ENCODE measurements around the gene TTI1.

Gene TTI1

GRCh38 chr20:38004416-38004815, 28.8 kb downstream of the TTI1 start:
- DNase-seq (ENCODE audit: extremely low spot score) = no peak
- POLR2A ChIA-PET = no interaction called here
- TF ChIP-seq NFRKB (IDR thresholded peaks at IDR 0.05) (no peak), SP1 (IDR thresholded peaks at IDR 0.05) (no peak), FOXM1 (IDR thresholded peaks at IDR 0.05; ENCODE audit: borderline replicate concordance) (no peak), ARNT (IDR thresholded peaks at IDR 0.05) (no peak), ELF4 (IDR thresholded peaks at IDR 0.05) (no peak), TARDBP (IDR thresholded peaks at IDR 0.05) (no peak), LEF1 (IDR thresholded peaks at IDR 0.05; ENCODE audit: borderline replicate concordance) (no peak), FOXK2 (IDR thresholded peaks at IDR 0.05) (no peak), CTBP1 (IDR thresholded peaks at IDR 0.05; ENCODE audit: borderline replicate concordance) (no peak), ZNF384 (IDR thresholded peaks at IDR 0.05) (no peak), L3MBTL2 (conservative IDR thresholded peaks at IDR 0.05) (no peak)
- CTCF ChIA-PET = no interaction called here

GRCh38 chr20:38002422-38002821, 30.8 kb downstream of the TTI1 start:
- CTCF ChIA-PET = no interaction called here
- POLR2A ChIA-PET = no interaction called here
- DNase-seq (ENCODE audit: extremely low spot score) = no peak
- TF ChIP-seq CTBP1 (IDR thresholded peaks at IDR 0.05; ENCODE audit: borderline replicate concordance) (no peak), PKNOX1 (IDR thresholded peaks at IDR 0.05) (no peak), ELF4 (IDR thresholded peaks at IDR 0.05) (no peak), FOXA1 (IDR thresholded peaks at IDR 0.05) (no peak), BHLHE40 (IDR thresholded peaks at IDR 0.05; ENCODE audit: borderline replicate concordance) (no peak), TARDBP (IDR thresholded peaks at IDR 0.05) (no peak), SP1 (IDR thresholded peaks at IDR 0.05) (no peak), L3MBTL2 (conservative IDR thresholded peaks at IDR 0.05) (no peak), SUZ12 (IDR thresholded peaks at IDR 0.05) (no peak), FOXK2 (IDR thresholded peaks at IDR 0.05) (no peak), HDGF (IDR thresholded peaks at IDR 0.05; ENCODE audit: borderline replicate concordance) (no peak), ZNF384 (IDR thresholded peaks at IDR 0.05) (no peak), NFRKB (IDR thresholded peaks at IDR 0.05) (no peak), LEF1 (IDR thresholded peaks at IDR 0.05; ENCODE audit: borderline replicate concordance) (no peak), FOXM1 (IDR thresholded peaks at IDR 0.05; ENCODE audit: borderline replicate concordance) (no peak), ARNT (IDR thresholded peaks at IDR 0.05) (no peak)

GRCh38 chr20:38001981-38002380, 31.3 kb downstream of the TTI1 start:
- DNase-seq (ENCODE audit: extremely low spot score) = no peak
- ChIA-PET CTCF (no interaction called here), POLR2A (no interaction called here)
- TF ChIP-seq L3MBTL2 (conservative IDR thresholded peaks at IDR 0.05) (no peak), SP1 (IDR thresholded peaks at IDR 0.05) (no peak), ZNF384 (IDR thresholded peaks at IDR 0.05) (no peak), FOXA1 (IDR thresholded peaks at IDR 0.05) (no peak), CTBP1 (IDR thresholded peaks at IDR 0.05; ENCODE audit: borderline replicate concordance) (no peak), FOXM1 (IDR thresholded peaks at IDR 0.05; ENCODE audit: borderline replicate concordance) (no peak), HDGF (IDR thresholded peaks at IDR 0.05; ENCODE audit: borderline replicate concordance) (no peak), BHLHE40 (IDR thresholded peaks at IDR 0.05; ENCODE audit: borderline replicate concordance) (no peak), ELF4 (IDR thresholded peaks at IDR 0.05) (no peak), FOXK2 (IDR thresholded peaks at IDR 0.05) (no peak), NFRKB (IDR thresholded peaks at IDR 0.05) (no peak), ARNT (IDR thresholded peaks at IDR 0.05) (no peak), SUZ12 (IDR thresholded peaks at IDR 0.05) (no peak), PKNOX1 (IDR thresholded peaks at IDR 0.05) (no peak), LEF1 (IDR thresholded peaks at IDR 0.05; ENCODE audit: borderline replicate concordance) (no peak), TARDBP (IDR thresholded peaks at IDR 0.05) (no peak)

- no peak for TF ChIP-seq BHLHE40 (IDR thresholded peaks at IDR 0.05; ENCODE audit: borderline replicate concordance)
- no peak for TF ChIP-seq TARDBP (IDR thresholded peaks at IDR 0.05)
- TF ChIP-seq PKNOX1 (IDR thresholded peaks at IDR 0.05) = no peak
- no peak for TF ChIP-seq FOXA1 (IDR thresholded peaks at IDR 0.05)
- no peak for TF ChIP-seq HDGF (IDR thresholded peaks at IDR 0.05; ENCODE audit: borderline replicate concordance)
- no peak for TF ChIP-seq ELF4 (IDR thresholded peaks at IDR 0.05)
- no peak for DNase-seq (ENCODE audit: extremely low spot score)
- ChIA-PET POLR2A (no interaction called here), CTCF (no interaction called here)
These were observed 31.9 kb downstream of the TTI1 start for GRCh38 chr20:38001173-38001875.

GRCh38 chr20:38000293-38000692, 33.0 kb downstream of the TTI1 start:
- CTCF ChIA-PET = no interaction called here
- POLR2A ChIA-PET = no interaction called here
- TF ChIP-seq FOXK2 (IDR thresholded peaks at IDR 0.05) = no peak
- TF ChIP-seq FOXM1 (IDR thresholded peaks at IDR 0.05; ENCODE audit: borderline replicate concordance) = no peak
- TF ChIP-seq ARNT (IDR thresholded peaks at IDR 0.05) = no peak
- TF ChIP-seq CTBP1 (IDR thresholded peaks at IDR 0.05; ENCODE audit: borderline replicate concordance) = no peak
- TF ChIP-seq LEF1 (IDR thresholded peaks at IDR 0.05; ENCODE audit: borderline replicate concordance) = no peak
- no peak for TF ChIP-seq SUZ12 (IDR thresholded peaks at IDR 0.05)
- no peak for TF ChIP-seq NFRKB (IDR thresholded peaks at IDR 0.05)
- no peak for TF ChIP-seq PKNOX1 (IDR thresholded peaks at IDR 0.05)
- no peak for TF ChIP-seq TARDBP (IDR thresholded peaks at IDR 0.05)
- TF ChIP-seq L3MBTL2 (conservative IDR thresholded peaks at IDR 0.05) = no peak
- TF ChIP-seq HDGF (IDR thresholded peaks at IDR 0.05; ENCODE audit: borderline replicate concordance) = no peak
- no peak for TF ChIP-seq SP1 (IDR thresholded peaks at IDR 0.05)
- no peak for TF ChIP-seq ELF4 (IDR thresholded peaks at IDR 0.05)
- no peak for TF ChIP-seq FOXA1 (IDR thresholded peaks at IDR 0.05)
- TF ChIP-seq BHLHE40 (IDR thresholded peaks at IDR 0.05; ENCODE audit: borderline replicate concordance) = no peak
- no peak for TF ChIP-seq ZNF384 (IDR thresholded peaks at IDR 0.05)
- DNase-seq (ENCODE audit: extremely low spot score) = no peak

Data from HEK293T (cell line).